Astrocyte (in vitro differentiated cells and primary cell): Measurements from ENCODE around the gene B3GNT9. TPM values are rescaled to one million over a fixed set of nuclear protein-coding genes. Genes with fewer than 3 reads are reported as not detected.

Source experiments
- DNase-seq: peaks from one replicate; pipeline ENCODE4 v3.0.0-alpha.2; 2010; ENCODE audit warnings: low read depth
- FAIRE-seq: peaks from 2 replicates; lab custom pipeline; 2011; peaks lifted over from hg19 to GRCh38; lab: Jason Lieb, UNC
- H2AFZ ChIP-seq: 2 replicates; pipeline ENCODE4 v1.6.0; 2012; ENCODE audit warnings: low read depth, low read length, inconsistent platforms
- H3K27ac ChIP-seq: 2 replicates; pipeline ENCODE4 v1.5.1; 2011; ENCODE audit warnings: low read depth, low read length, inconsistent platforms
- H3K27me3 ChIP-seq: 2 replicates; pipeline ENCODE4 v1.6.0; 2011; ENCODE audit warnings: low read length, inconsistent platforms; ENCODE audit not compliant: insufficient read depth
- H3K36me3 ChIP-seq: 2 replicates; pipeline ENCODE4 v1.5.1; 2011; ENCODE audit warnings: low read length, inconsistent platforms; ENCODE audit not compliant: insufficient read depth
- H3K4me1 ChIP-seq: 2 replicates; pipeline ENCODE4 v1.5.1; 2011; ENCODE audit warnings: low read length, inconsistent platforms; ENCODE audit not compliant: insufficient read depth
- H3K4me2 ChIP-seq: 2 replicates; pipeline ENCODE4 v1.6.0; 2012; ENCODE audit warnings: low read length, inconsistent platforms
- H3K4me3 ChIP-seq: 2 replicates; pipeline ENCODE4 v1.5.1; 2011; ENCODE audit warnings: low read depth, mild to moderate bottlenecking, low read length, inconsistent platforms; ENCODE audit not compliant: insufficient read depth
- H3K79me2 ChIP-seq: 2 replicates; pipeline ENCODE4 v1.6.0; 2012; ENCODE audit warnings: mild to moderate bottlenecking, low read length, inconsistent platforms; ENCODE audit not compliant: insufficient read depth
- H3K9ac ChIP-seq: 2 replicates; pipeline ENCODE4 v1.6.0; 2012; ENCODE audit warnings: mild to moderate bottlenecking, low read length, inconsistent platforms
- H3K9me3 ChIP-seq: 2 replicates; pipeline ENCODE4 v1.5.1; 2012; ENCODE audit warnings: low read depth, mild to moderate bottlenecking, low read length, inconsistent platforms; ENCODE audit not compliant: insufficient read depth
- H4K20me1 ChIP-seq: 2 replicates; pipeline ENCODE4 v1.6.0; 2012; ENCODE audit warnings: low read length, inconsistent platforms; ENCODE audit not compliant: insufficient read depth
- H3K27ac Mint-ChIP-seq: one replicate; pipeline ENCODE4 v1.8.0; 2021; ENCODE audit warnings: mild to moderate bottlenecking, mixed read lengths; ENCODE audit not compliant: unreplicated experiment
- H3K27me3 Mint-ChIP-seq: one replicate; pipeline ENCODE4 v1.8.0; 2021; ENCODE audit warnings: low read depth, mixed read lengths; ENCODE audit not compliant: unreplicated experiment
- H3K36me3 Mint-ChIP-seq: one replicate; pipeline ENCODE4 v1.8.0; 2021; ENCODE audit warnings: low read depth, mixed read lengths; ENCODE audit not compliant: unreplicated experiment
- H3K4me1 Mint-ChIP-seq: one replicate; pipeline ENCODE4 v1.8.0; 2021; ENCODE audit warnings: low read depth, mixed read lengths; ENCODE audit not compliant: unreplicated experiment
- H3K4me3 Mint-ChIP-seq: one replicate; pipeline ENCODE4 v1.8.0; 2021; ENCODE audit warnings: mild to moderate bottlenecking, moderate library complexity, mixed read lengths; ENCODE audit not compliant: unreplicated experiment
- H3K9me3 Mint-ChIP-seq: one replicate; pipeline ENCODE4 v1.8.0; 2021; ENCODE audit warnings: mild to moderate bottlenecking, mixed read lengths; ENCODE audit not compliant: unreplicated experiment
- CTCF ChIP-seq: IDR thresholded peaks from 2 replicates; pipeline ENCODE4 v1.5.1; 2011; ENCODE audit warnings: low read depth, mild to moderate bottlenecking, inconsistent platforms, low read length, moderate library complexity; ENCODE audit not compliant: insufficient read depth
- EZH2 ChIP-seq: IDR thresholded peaks from 2 replicates; pipeline ENCODE4 v1.6.1; 2012; ENCODE audit warnings: mild to moderate bottlenecking, low read length, inconsistent platforms; ENCODE audit not compliant: insufficient read depth
- total RNA-seq: library from RNA; stranded (reverse); gene quantifications from 2 replicates; pipeline ENCODE4 v1.2.1, GENCODE V29; 2021

B3GNT9 gene
- total RNA-seq, 1 donor from 2014 or later, result 7.6 TPM

GRCh38 chr16:67169011-67169451 is 18.2 kb upstream of the B3GNT9 start:
- H3K27ac ChIP-seq, result no peak overlapping the region
- H3K4me1 Mint-ChIP-seq, result peaks cover 23% of the 10 kb centered on the region
- H3K4me2 ChIP-seq, result no peak overlapping the region
- H3K27ac Mint-ChIP-seq, result no peak overlapping the region
- no peak overlapping the region for H3K9ac ChIP-seq
- H3K79me2 ChIP-seq, result no peaks in the 10 kb centered on the region
- no peaks in the 10 kb centered on the region for H3K36me3 ChIP-seq
- FAIRE-seq (no peak), DNase-seq (no peak)
- peaks cover 7% of the 10 kb centered on the region for H3K36me3 Mint-ChIP-seq
- peaks cover 11% of the 10 kb centered on the region for H4K20me1 ChIP-seq
- no peak overlapping the region for H3K4me3 ChIP-seq
- H3K9me3 Mint-ChIP-seq, result no peaks in the 10 kb centered on the region
- H3K4me3 Mint-ChIP-seq, result peak overlapping the region; percentile 45
- H3K9me3 ChIP-seq, result no peaks in the 10 kb centered on the region
- H2AFZ ChIP-seq, result no peak overlapping the region
- no peak for TF ChIP-seq EZH2
- TF ChIP-seq CTCF, result no peak
- H3K27me3 ChIP-seq, result peaks cover 41% of the 10 kb centered on the region
- peaks cover 23% of the 10 kb centered on the region for H3K4me1 ChIP-seq
- peaks cover 48% of the 10 kb centered on the region for H3K27me3 Mint-ChIP-seq

- H3K79me2 ChIP-seq, result no peaks in the 10 kb centered on the region
- H3K4me1 ChIP-seq, result peaks cover 31% of the 10 kb centered on the region
- Mint-ChIP-seq H3K9me3 (no peaks in the 10 kb centered on the region), H3K4me1 (peaks cover 18% of the 10 kb centered on the region), H3K36me3 (peaks cover 7% of the 10 kb centered on the region), H3K4me3 (no peak overlapping the region), H3K27me3 (peaks cover 44% of the 10 kb centered on the region), H3K27ac (no peak overlapping the region)
- no peak for TF ChIP-seq EZH2
- TF ChIP-seq CTCF, result no peak
- no peak overlapping the region for H3K27ac ChIP-seq
- H4K20me1 ChIP-seq, result peaks cover 18% of the 10 kb centered on the region
- H3K27me3 ChIP-seq, result peaks cover 55% of the 10 kb centered on the region
- H3K4me2 ChIP-seq, result no peak overlapping the region
- FAIRE-seq (no peak), DNase-seq (no peak)
- no peak overlapping the region for H2AFZ ChIP-seq
- H3K4me3 ChIP-seq, result no peak overlapping the region
- no peak overlapping the region for H3K9ac ChIP-seq
- H3K36me3 ChIP-seq, result no peaks in the 10 kb centered on the region
- H3K9me3 ChIP-seq, result no peaks in the 10 kb centered on the region
Observed at GRCh38 chr16:67167588-67167987, 16.8 kb upstream of the B3GNT9 start.

- H3K9ac ChIP-seq, result no peak overlapping the region
- Mint-ChIP-seq H3K4me1 (peaks cover 16% of the 10 kb centered on the region), H3K4me3 (no peak overlapping the region), H3K9me3 (peaks cover 5% of the 10 kb centered on the region), H3K27ac (no peak overlapping the region), H3K27me3 (peaks cover 51% of the 10 kb centered on the region), H3K36me3 (peaks cover 4% of the 10 kb centered on the region)
- H3K4me1 ChIP-seq, result peaks cover 34% of the 10 kb centered on the region
- TF ChIP-seq EZH2 (peak; percentile 39), CTCF (no peak)
- H3K9me3 ChIP-seq, result no peaks in the 10 kb centered on the region
- no peak for FAIRE-seq
- no peak overlapping the region for H2AFZ ChIP-seq
- no peak for DNase-seq
- no peaks in the 10 kb centered on the region for H3K79me2 ChIP-seq
- H3K4me2 ChIP-seq, result no peak overlapping the region
- H4K20me1 ChIP-seq, result peaks cover 26% of the 10 kb centered on the region
- no peak overlapping the region for H3K27ac ChIP-seq
- no peaks in the 10 kb centered on the region for H3K36me3 ChIP-seq
- H3K4me3 ChIP-seq, result no peak overlapping the region
- H3K27me3 ChIP-seq, result peaks cover 63% of the 10 kb centered on the region
Observed at GRCh38 chr16:67166598-67167168, 15.9 kb upstream of the B3GNT9 start.
